A549 (cell line): ENCODE results near the gene HOXB9. TPM values are rescaled to one million over a fixed set of nuclear protein-coding genes. Genes with fewer than 3 reads are reported as not detected.

ENCODE experiments used
- polyA plus RNA-seq, 4 experiments: library from polyadenylated mRNA; depleted of rRNA in 3 of 4; stranded (reverse); fragments of >200 nt; fragmentation: RNase III in 1 of 4; extraction: RNeasy Plus Mini Kit Qiagen cat#74134 plus additional on column Dnase treatment in 1 of 4; gene quantifications; 2 replicates in 3 of 4; 3 replicates in 1 of 4; pipeline ENCODE4 v1.2.3, GENCODE V29; 2011 to 2017
- small RNA-seq, 6 experiments: library from RNA; depleted of rRNA; stranded (forward); fragments of <200 nt; gene quantifications; one replicate each; pipeline ENCODE3, GENCODE V24; 2012

HOXB9 gene
- polyA plus RNA-seq, 2 of the 4 experiments (the other 2 are of a cell fraction): 5.6 to 24.6 TPM

Small RNA genes lying within 50 kb of the gene (small RNA-seq; reads per million reads assigned to genes)
- gene MIR196A1: 0.41 to 11.7 (median 9.0) reads per million in 6 experiments

Other genes starting within 250 kb of the HOXB9 start
- gene SKAP1, start 196.1 kb downstream of the HOXB9 start, polyA plus RNA-seq (2011; rRNA removed): 0.77 and 0.78 TPM in 2 replicates
- 0.08 to 0.16 TPM (median 0.14 TPM) in 3 replicates for gene SKAP1, start 196.1 kb downstream of the HOXB9 start, polyA plus RNA-seq (2017; fragmentation: RNase III; extraction: RNeasy Plus Mini Kit Qiagen cat#74134 plus additional on column Dnase treatment)
- not detected in 2 replicates for gene HOXB1, start 95.3 kb downstream of the HOXB9 start, polyA plus RNA-seq (2011; rRNA removed)
- gene HOXB1, start 95.3 kb downstream of the HOXB9 start, polyA plus RNA-seq (2017; fragmentation: RNase III; extraction: RNeasy Plus Mini Kit Qiagen cat#74134 plus additional on column Dnase treatment): not detected in 3 replicates
- 2.6 and 2.7 TPM in 2 replicates for gene HOXB2, start 81.2 kb downstream of the HOXB9 start, polyA plus RNA-seq (2011; rRNA removed)
- 0.58 to 0.65 TPM (median 0.60 TPM) in 3 replicates for gene HOXB2, start 81.2 kb downstream of the HOXB9 start, polyA plus RNA-seq (2017; fragmentation: RNase III; extraction: RNeasy Plus Mini Kit Qiagen cat#74134 plus additional on column Dnase treatment)
- 0.74 and 0.75 TPM in 2 replicates for gene HOXB4, start 48.0 kb downstream of the HOXB9 start, polyA plus RNA-seq (2011; rRNA removed)
- 0.24 to 0.37 TPM (median 0.30 TPM) in 3 replicates for gene HOXB4, start 48.0 kb downstream of the HOXB9 start, polyA plus RNA-seq (2017; fragmentation: RNase III; extraction: RNeasy Plus Mini Kit Qiagen cat#74134 plus additional on column Dnase treatment)
- 11.6 and 17.0 TPM in 2 replicates for gene HOXB3, start 36.1 kb downstream of the HOXB9 start, polyA plus RNA-seq (2011; rRNA removed)
- gene HOXB3, start 36.1 kb downstream of the HOXB9 start, polyA plus RNA-seq (2017; fragmentation: RNase III; extraction: RNeasy Plus Mini Kit Qiagen cat#74134 plus additional on column Dnase treatment): 7.0 to 10.2 TPM (median 8.6 TPM) in 3 replicates
- gene HOXB5, start 32.6 kb downstream of the HOXB9 start, polyA plus RNA-seq (2011; rRNA removed): 2.5 and 2.7 TPM in 2 replicates
- 2.1 to 3.0 TPM (median 2.4 TPM) in 3 replicates for gene HOXB5, start 32.6 kb downstream of the HOXB9 start, polyA plus RNA-seq (2017; fragmentation: RNase III; extraction: RNeasy Plus Mini Kit Qiagen cat#74134 plus additional on column Dnase treatment)
- 9.4 and 10.2 TPM in 2 replicates for gene HOXB6, start 21.4 kb downstream of the HOXB9 start, polyA plus RNA-seq (2011; rRNA removed)
- 12.3 to 14.9 TPM (median 14.7 TPM) in 3 replicates for gene HOXB6, start 21.4 kb downstream of the HOXB9 start, polyA plus RNA-seq (2017; fragmentation: RNase III; extraction: RNeasy Plus Mini Kit Qiagen cat#74134 plus additional on column Dnase treatment)
- 15.4 and 22.3 TPM in 2 replicates for gene HOXB7, start 15.3 kb downstream of the HOXB9 start, polyA plus RNA-seq (2011; rRNA removed)
- gene HOXB7, start 15.3 kb downstream of the HOXB9 start, polyA plus RNA-seq (2017; fragmentation: RNase III; extraction: RNeasy Plus Mini Kit Qiagen cat#74134 plus additional on column Dnase treatment): 27.4 to 32.3 TPM (median 27.4 TPM) in 3 replicates
- gene HOXB8, start 11.1 kb downstream of the HOXB9 start, polyA plus RNA-seq (2011; rRNA removed): 8.9 and 11.1 TPM in 2 replicates
- 4.6 to 5.8 TPM (median 4.7 TPM) in 3 replicates for gene HOXB8, start 11.1 kb downstream of the HOXB9 start, polyA plus RNA-seq (2017; fragmentation: RNase III; extraction: RNeasy Plus Mini Kit Qiagen cat#74134 plus additional on column Dnase treatment)
- gene PRAC1, start 96.2 kb upstream of the HOXB9 start, polyA plus RNA-seq (2011; rRNA removed): not detected in 2 replicates
- gene PRAC1, start 96.2 kb upstream of the HOXB9 start, polyA plus RNA-seq (2017; fragmentation: RNase III; extraction: RNeasy Plus Mini Kit Qiagen cat#74134 plus additional on column Dnase treatment): not detected in 3 replicates
- gene PRAC2, start 96.8 kb upstream of the HOXB9 start, polyA plus RNA-seq (2011; rRNA removed): not detected in 2 replicates
- not detected in 3 replicates for gene PRAC2, start 96.8 kb upstream of the HOXB9 start, polyA plus RNA-seq (2017; fragmentation: RNase III; extraction: RNeasy Plus Mini Kit Qiagen cat#74134 plus additional on column Dnase treatment)
- 3.2 and 3.4 TPM in 2 replicates for gene HOXB13, start 102.4 kb upstream of the HOXB9 start, polyA plus RNA-seq (2011; rRNA removed)
- 3.0 to 3.5 TPM (median 3.2 TPM) in 3 replicates for gene HOXB13, start 102.4 kb upstream of the HOXB9 start, polyA plus RNA-seq (2017; fragmentation: RNase III; extraction: RNeasy Plus Mini Kit Qiagen cat#74134 plus additional on column Dnase treatment)
- 7.8 and 8.9 TPM in 2 replicates for gene TTLL6, start 190.9 kb upstream of the HOXB9 start, polyA plus RNA-seq (2011; rRNA removed)
- 1.1 to 1.6 TPM (median 1.3 TPM) in 3 replicates for gene TTLL6, start 190.9 kb upstream of the HOXB9 start, polyA plus RNA-seq (2017; fragmentation: RNase III; extraction: RNeasy Plus Mini Kit Qiagen cat#74134 plus additional on column Dnase treatment)
- gene CALCOCO2, start 204.7 kb upstream of the HOXB9 start, polyA plus RNA-seq (2011; rRNA removed): 194 and 199 TPM in 2 replicates
- gene CALCOCO2, start 204.7 kb upstream of the HOXB9 start, polyA plus RNA-seq (2017; fragmentation: RNase III; extraction: RNeasy Plus Mini Kit Qiagen cat#74134 plus additional on column Dnase treatment): 71.6 to 74.5 TPM (median 72.5 TPM) in 3 replicates